Metanephros (tissue), 2 donors: Measurements from ENCODE around the gene KRT79. TPM values are rescaled to one million over a fixed set of nuclear protein-coding genes. Genes with fewer than 3 reads are reported as not detected.

Experiments
- small RNA-seq: library from RNA; depleted of rRNA; stranded (forward); fragments of <200 nt; gene quantifications from one replicate; pipeline ENCODE3, GENCODE V24; 2014; ENCODE audit warnings: low replicate concordance
- total RNA-seq: library from RNA; depleted of rRNA; stranded (reverse); fragments of >200 nt; gene quantifications from one replicate; pipeline ENCODE4 v1.2.3, GENCODE V29; 2014

The KRT79 gene
- total RNA-seq = not detected

GRCh38 chr12:52833922-52834726 is at the start of gene KRT79:
KRT79 (minus strand) TSS chr12:52834311; CDS start chr12:52834260, 51 bp downstream.

GRCh38 chr12:52848661-52849255 is 14.6 kb upstream of the KRT79 start, which contains the start of gene KRT78:
KRT78 (minus strand) TSS chr12:52848994; CDS start chr12:52848930, 64 bp downstream.

GRCh38 chr12:52813885-52814709 is 20.0 kb downstream of the KRT79 start, which contains the start of gene KRT4:
KRT4 (minus strand) TSS chr12:52814116; CDS start chr12:52814058, 58 bp downstream.

GRCh38 chr12:52795694-52796428 is 38.2 kb downstream of the KRT79 start, which contains the start of gene KRT3:
KRT3 (minus strand) TSS chr12:52796117; CDS start chr12:52796042, 75 bp downstream.

GRCh38 chr12:52776913-52777395 is 57.2 kb downstream of the KRT79 start, which contains the start of gene KRT76:
KRT76 (minus strand) TSS chr12:52777345; CDS start chr12:52777291, 54 bp downstream.

Small RNA genes lying within 50 kb of the gene (small RNA-seq; reads per million reads assigned to genes)
- not detected for gene AC107016.2

Other genes with a start within 250 kb of the KRT79 start
- gene KRT72, start 232.8 kb downstream of the KRT79 start, total RNA-seq = not detected
- not detected for gene KRT73, start 215.8 kb downstream of the KRT79 start, total RNA-seq
- gene KRT2, start 182.1 kb downstream of the KRT79 start, total RNA-seq = not detected
- gene KRT1, start 153.9 kb downstream of the KRT79 start, total RNA-seq = 2.2 TPM
- not detected for gene KRT77, start 130.8 kb downstream of the KRT79 start, total RNA-seq
- not detected for gene KRT76, start 57.0 kb downstream of the KRT79 start, total RNA-seq
- gene KRT3, start 38.2 kb downstream of the KRT79 start, total RNA-seq = not detected
- gene KRT4, start 20.2 kb downstream of the KRT79 start, total RNA-seq = 0.29 TPM
- gene KRT78, start 14.7 kb upstream of the KRT79 start, total RNA-seq = not detected
- gene KRT8, start 70.8 kb upstream of the KRT79 start, total RNA-seq = 177 TPM
- 109 TPM for gene KRT18, start 114.8 kb upstream of the KRT79 start, total RNA-seq
- 612 TPM for gene EIF4B, start 172.1 kb upstream of the KRT79 start, total RNA-seq
- gene TNS2, start 215.8 kb upstream of the KRT79 start, total RNA-seq = 106 TPM
- gene SPRYD3, start 245.1 kb upstream of the KRT79 start, total RNA-seq = 15.9 TPM